Measurements from ENCODE around the gene FABP2.
"Not testable (repeated sequence)": the region's sequence is repeated elsewhere in the genome, so short reads cannot be mapped to it uniquely, and the experiment has no call there.

Gene FABP2

DNA sequence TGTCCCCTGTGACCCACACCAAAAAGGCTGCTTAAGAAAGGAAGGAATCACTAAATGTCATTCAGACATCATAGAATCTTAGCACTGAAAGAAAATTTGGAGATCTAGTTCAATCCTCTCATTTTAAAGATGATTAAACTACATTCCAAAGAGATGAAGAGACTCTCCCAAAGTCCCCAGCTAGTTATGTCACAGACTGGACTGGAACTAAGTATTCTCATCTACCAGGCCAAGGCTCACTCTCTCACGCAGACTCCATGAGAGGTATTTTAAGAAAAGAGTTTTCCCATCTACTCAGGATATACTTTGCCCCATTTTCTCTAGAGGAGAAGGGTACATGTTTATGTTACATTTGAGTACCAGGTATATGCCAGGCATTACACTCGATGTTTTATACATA is 6.9 kb downstream of the FABP2 start:
- in situ Hi-C loops (cut with MboI; ENCODE audit: low pct_unique_long_range_greater_than_20kb, low sequenced_read_pairs): no loop called here
- no peak for DNase-seq

GRCh38 chr4:119314356-119314755 is 7.6 kb downstream of the FABP2 start:
- peak; percentile 61 for DNase-seq
- in situ Hi-C loops (cut with MboI; ENCODE audit: low pct_unique_long_range_greater_than_20kb, low sequenced_read_pairs): no loop called here

DNA sequence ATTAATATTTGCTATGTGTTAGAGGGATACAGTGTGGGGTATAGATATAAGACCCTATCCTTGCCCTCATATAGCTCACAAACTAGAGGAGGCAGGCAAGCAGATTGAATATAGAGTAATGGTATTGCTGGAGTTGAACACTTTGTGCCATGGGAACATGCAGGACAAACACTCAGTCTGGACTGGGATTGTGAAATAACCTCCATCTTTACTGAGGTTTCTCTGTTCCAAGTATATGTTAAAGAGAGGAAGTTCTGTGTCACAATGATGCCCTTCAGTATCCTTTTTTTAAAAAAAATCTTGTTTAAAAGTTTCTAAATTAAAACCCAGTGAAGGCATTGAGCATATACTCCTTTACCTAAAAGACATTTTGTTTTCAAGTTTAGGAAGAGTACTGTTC is 8.7 kb downstream of the FABP2 start:
- DNase-seq: no peak
- in situ Hi-C loops (cut with MboI; ENCODE audit: low pct_unique_long_range_greater_than_20kb, low sequenced_read_pairs): no loop called here

GRCh38 chr4:119310826-119311225 is 11.1 kb downstream of the FABP2 start:
- DNase-seq: no peak
- in situ Hi-C loops (cut with MboI; ENCODE audit: low pct_unique_long_range_greater_than_20kb, low sequenced_read_pairs): no loop called here

DNA sequence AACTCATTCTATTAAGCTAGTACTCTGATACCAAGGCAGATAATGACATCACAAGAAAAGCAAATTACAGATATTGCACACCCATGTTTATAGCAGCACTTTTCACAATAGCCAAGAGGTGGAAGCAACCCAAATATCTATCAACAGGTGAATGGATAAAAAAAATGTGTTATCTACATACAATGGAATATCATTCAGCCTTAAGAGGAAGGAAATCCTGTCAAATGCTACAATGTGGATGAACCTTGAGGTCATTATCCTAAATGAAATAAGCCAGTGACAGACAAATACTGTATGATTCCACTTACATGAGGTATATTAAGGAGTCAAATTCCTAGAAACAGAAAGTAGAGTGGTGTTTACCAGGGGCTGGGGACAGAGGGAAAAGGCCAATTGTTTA is 14.3 kb downstream of the FABP2 start:
- in situ Hi-C loops (cut with MboI; ENCODE audit: low pct_unique_long_range_greater_than_20kb, low sequenced_read_pairs): no loop called here
- DNase-seq: no peak

DNA sequence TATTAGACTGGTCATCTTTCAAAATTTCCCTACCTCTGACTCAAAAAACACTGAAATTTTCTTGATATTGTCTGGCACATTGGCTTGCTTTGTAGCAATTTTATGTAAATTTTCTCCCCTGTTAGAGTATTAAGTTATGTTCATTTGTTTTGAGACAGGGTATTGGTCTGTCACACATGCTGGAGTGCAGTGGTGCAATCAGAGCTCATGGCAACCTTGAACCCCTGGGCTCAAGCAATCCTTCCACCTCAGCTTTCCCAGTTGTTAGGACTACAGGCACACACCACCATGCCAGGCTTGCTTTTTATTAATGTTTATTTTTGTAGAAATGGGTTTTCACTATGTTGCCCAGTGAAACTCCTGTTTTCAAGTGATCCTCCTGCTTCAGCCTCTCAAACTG is 17.5 kb downstream of the FABP2 start:
- no peak for DNase-seq
- in situ Hi-C loops (cut with MboI; ENCODE audit: low pct_unique_long_range_greater_than_20kb, low sequenced_read_pairs): no loop called here

GRCh38 chr4:119303587-119304305 is 18.2 kb downstream of the FABP2 start:
- in situ Hi-C loops (cut with MboI; ENCODE audit: low pct_unique_long_range_greater_than_20kb, low sequenced_read_pairs): no loop called here
- DNase-seq: no peak

DNA sequence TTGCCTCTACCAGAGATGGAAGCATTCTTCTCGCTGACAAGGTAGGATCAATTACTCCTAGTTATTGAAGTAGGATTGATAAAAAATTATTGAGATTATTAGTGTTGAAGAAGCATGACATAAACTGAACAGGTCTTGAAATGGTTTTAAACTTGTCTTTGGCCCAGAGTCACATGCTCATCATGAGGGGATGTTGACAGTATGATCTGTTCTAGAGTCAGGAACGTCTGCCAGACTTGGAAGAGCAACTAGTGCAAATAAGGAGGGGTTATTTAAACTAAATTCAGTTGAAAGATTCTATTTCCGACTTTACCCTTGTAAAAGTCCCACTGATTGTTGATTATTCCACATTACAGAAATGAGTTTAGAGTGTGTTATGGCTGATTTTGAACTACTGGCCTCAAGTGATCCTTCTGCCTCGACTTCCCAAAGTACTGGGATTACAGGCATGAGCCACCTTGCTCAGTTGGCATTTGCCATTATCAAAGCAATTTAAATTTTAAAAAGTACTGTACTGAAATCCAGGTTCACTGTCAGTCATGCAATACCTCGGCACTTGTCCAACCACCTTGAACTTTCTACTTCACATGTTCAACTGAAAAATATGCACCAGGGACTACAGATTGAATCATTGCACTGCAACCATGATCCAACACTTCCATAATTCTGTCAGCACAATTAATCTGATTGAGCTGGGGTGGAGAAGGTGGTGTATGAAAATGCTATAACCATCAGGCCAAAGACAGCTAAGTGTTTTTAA is 19.7 kb downstream of the FABP2 start:
- DNase-seq: no peak
- in situ Hi-C loops (cut with MboI; ENCODE audit: low pct_unique_long_range_greater_than_20kb, low sequenced_read_pairs): no loop called here

DNA sequence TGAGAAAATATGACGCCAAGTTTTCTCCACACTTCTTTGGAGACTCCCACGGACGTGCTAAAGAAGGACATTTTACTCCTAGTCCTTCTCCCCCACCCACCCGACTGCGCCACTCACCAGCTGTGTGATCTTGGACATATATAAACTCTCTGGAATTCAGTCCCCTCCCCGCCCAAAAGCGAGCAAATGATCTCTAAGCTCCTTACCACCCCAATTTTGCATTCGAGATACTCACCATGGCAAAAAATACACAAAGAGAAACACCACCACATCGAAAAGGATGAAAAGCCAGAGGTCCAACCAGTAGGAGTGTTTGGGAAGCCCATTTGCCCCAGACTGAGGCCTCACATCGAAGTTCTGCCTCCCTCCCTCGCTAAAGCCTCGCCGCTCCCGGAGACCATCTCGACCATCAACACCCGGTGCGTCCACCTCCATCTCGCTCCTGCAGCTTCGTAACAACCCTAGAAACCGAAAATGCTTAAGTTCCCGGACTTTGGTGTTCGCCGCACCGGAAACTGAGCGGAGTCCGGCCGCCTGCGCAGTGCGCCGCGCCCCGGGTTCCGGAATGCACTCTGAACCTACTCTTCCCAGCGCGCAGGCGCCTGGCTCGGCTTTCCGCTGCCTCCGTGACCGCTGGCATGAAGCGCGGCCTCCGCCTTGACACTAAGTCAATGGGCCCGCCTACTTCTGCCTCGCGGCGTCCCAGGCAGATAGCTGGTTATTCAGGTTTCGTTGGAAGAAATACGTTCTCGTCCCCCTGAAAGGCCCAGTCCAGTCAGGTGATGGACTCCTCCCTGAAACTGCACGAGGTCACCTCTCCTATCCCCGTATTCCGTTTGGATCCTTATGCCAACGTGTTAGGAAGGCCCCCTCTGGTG is 21.6 kb downstream of the FABP2 start:
- in situ Hi-C loops (cut with MboI; ENCODE audit: low pct_unique_long_range_greater_than_20kb, low sequenced_read_pairs): no loop called here
- peak; percentile 93 for DNase-seq

DNA sequence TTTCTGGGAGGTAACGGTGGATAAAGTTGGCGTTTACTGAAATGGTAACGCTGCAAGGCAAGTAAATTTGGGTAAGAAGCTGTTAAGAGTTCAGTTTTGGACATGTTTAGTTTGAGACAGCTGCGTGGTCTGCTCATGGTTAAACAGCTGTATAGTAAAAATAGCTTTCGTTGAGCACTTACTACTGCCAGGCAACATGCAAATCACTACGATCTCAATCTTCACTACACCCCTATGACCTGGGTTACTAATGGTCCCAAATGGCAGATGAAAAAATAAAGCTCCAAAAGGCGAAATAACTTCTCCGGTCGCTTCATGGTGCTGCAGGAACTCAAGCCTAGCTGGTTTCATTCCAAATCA is 22.2 kb downstream of the FABP2 start:
- no peak for DNase-seq
- in situ Hi-C loops (cut with MboI; ENCODE audit: low pct_unique_long_range_greater_than_20kb, low sequenced_read_pairs): no loop called here

DNA sequence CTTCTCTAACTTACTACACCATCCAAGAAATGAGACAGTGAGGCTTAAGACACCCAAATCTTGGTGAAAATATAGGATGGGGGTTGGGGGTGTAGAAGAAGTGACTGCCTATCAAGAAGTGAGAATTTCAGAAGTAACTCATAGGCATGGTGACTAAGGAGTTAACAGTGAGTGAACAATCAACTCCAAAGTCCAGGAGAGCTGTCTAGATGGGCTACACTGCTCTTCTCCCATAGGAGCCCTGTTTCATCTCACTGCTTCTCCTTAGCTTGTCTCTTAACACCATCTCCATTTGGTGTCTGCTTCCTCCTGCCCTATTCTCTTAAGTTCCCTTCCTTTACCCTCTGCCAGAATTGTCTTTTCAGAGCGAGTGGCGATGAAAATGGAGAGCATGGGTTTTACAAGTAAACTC is 22.7 kb downstream of the FABP2 start:
- DNase-seq: no peak
- in situ Hi-C loops (cut with MboI; ENCODE audit: low pct_unique_long_range_greater_than_20kb, low sequenced_read_pairs): no loop called here

GRCh38 chr4:119297795-119298194 is 24.1 kb downstream of the FABP2 start:
- no peak for DNase-seq
- in situ Hi-C loops (cut with MboI; ENCODE audit: low pct_unique_long_range_greater_than_20kb, low sequenced_read_pairs): no loop called here

DNA sequence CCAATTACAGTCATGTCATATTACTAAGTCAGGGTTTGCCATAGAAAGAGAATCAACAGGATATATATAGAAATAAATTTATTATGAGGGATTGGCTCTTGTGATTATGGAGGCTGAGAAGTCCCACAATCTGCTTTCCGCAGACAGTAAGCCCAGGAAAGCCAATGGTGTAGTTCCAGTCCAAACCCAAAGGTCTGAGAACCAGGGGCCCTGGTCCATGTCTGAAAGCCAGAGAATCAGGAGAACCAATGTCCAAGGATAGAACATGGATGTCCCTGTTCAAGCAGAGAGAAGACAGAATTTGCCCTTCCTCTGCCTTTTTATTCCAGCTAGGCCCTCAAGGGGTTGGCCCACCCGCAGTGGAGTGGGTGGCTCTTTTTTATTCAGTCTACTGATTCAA is 25.6 kb downstream of the FABP2 start:
- DNase-seq: no peak
- in situ Hi-C loops (cut with MboI; ENCODE audit: low pct_unique_long_range_greater_than_20kb, low sequenced_read_pairs): no loop called here

DNA sequence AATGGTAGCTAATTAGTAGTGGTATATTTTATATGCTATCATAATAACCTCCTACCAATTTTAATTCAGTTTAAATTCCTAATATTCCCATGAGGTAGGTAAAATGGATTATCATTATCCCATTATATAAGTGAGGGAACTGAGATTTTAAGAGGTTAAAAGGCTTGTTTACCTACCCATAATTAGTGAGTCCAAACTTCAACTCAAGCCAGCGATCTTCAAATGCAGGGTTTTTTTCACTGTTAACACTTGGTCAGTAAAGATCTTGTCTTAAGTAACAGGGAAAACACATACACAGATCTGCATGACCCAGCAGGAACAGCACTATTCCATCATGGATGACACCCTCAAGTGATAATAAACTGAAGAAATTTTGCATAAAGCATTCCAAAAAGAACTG is 31.3 kb downstream of the FABP2 start:
- in situ Hi-C loops (cut with MboI; ENCODE audit: low pct_unique_long_range_greater_than_20kb, low sequenced_read_pairs): no loop called here
- no peak for DNase-seq

GRCh38 chr4:119289313-119289712 is 32.6 kb downstream of the FABP2 start:
- in situ Hi-C loops (cut with MboI; ENCODE audit: low pct_unique_long_range_greater_than_20kb, low sequenced_read_pairs): no loop called here
- DNase-seq: no peak

DNA sequence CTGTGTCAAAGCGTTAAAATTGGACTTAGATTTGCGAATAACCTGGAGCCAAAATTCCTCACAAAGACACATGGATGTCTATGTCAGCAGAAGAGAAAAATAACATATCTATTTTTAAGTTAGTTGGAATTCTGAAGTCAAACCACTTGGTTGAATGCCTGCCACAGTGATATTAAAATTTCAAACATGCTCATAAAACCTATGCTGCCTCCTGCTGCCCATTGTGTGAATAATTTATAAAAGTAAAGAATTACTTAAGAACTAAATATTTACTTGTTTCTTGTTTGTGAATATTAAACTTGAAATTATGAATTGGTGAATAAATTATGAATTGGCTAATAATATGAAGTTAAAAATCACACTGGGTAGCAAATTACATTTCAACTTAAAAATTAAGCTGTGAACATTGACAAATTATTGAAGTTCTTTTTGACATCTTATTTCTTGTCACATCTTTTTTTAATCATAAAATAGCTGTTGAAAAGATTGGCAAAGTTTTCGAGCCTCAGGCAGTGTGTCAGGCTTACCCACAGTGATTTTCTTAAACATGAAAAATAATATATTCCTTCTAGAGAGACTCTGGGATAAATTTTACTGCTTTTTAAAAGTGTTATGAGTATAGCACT is 35.4 kb downstream of the FABP2 start:
- in situ Hi-C loops (cut with MboI; ENCODE audit: low pct_unique_long_range_greater_than_20kb, low sequenced_read_pairs): no loop called here
- peak; percentile 65 for DNase-seq

- DNase-seq: peak; percentile 9
- in situ Hi-C loops (cut with MboI; ENCODE audit: low pct_unique_long_range_greater_than_20kb, low sequenced_read_pairs): no loop called here
Observed at GRCh38 chr4:119284876-119285780, 36.8 kb downstream of the FABP2 start.

GRCh38 chr4:119281393-119281792 is 40.5 kb downstream of the FABP2 start:
- DNase-seq: no peak
- in situ Hi-C loops (cut with MboI; ENCODE audit: low pct_unique_long_range_greater_than_20kb, low sequenced_read_pairs): no loop called here

GRCh38 chr4:119279945-119280344 is 42.0 kb downstream of the FABP2 start:
- in situ Hi-C loops (cut with MboI; ENCODE audit: low pct_unique_long_range_greater_than_20kb, low sequenced_read_pairs); DNase-seq: not testable (repeated sequence)
